Stimulated activated CD4-positive, alpha-beta T cell treated with anti-CD3 and anti-CD28 coated beads, TNF-alpha, amount 100 ng/mL, for 4 hours (primary cell): Measurements from ENCODE around the gene INTS1.

ENCODE experiments used
- DNase-seq, 3 experiments: peaks; one replicate each; pipeline ENCODE4 v3.0.0-alpha.2; 2020; ENCODE audit warnings: low read depth in 3 of 3

INTS1 gene

DNA sequence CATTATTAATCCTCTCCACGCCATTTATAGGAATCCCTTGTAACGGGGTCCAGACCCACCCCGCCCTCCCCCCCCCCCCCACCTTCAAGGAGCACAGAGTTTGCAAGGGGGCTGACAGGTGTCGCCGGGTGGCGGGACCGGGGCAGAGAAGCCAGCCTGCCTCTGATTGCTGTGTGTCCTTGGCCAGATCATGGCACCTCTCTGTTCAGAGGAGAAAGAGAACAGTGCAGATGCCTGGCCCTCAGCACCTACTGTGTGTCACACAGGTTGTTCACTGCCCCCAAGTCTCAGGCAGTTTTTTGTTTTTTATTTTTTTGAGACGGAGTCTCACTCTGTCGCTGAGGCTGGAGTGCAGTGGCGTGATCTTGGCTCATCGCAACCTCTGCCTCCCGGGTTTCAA lies 39.5 kb downstream of the INTS1 start:
- no peak for DNase-seq

DNA sequence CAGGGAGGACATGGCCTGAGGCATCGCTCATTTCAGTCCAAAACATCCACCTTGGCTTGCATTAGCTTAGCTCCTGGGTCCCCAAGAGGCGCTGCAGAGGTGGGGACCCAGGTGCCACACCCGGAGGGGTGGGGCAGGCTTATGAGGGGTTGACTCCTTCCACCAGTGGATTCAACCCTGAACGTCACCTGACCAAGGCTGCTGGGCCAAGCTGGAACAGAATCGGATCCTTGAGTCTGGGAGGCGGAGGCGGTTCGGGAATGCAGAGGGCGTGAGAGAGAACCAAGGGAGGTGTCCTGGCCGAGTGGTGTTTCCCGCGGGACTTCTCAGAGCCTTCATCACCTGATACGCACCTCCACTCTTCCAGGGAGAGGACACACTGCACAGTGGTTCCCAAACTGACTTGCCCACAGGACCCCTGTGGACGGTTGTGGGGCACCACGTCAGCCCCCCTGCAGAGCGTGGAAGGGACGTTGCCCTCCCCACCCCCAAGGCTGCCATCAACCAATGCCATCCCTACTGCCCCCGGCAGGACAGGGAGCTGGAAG lies 40.4 kb downstream of the INTS1 start:
- no peak for DNase-seq

DNA sequence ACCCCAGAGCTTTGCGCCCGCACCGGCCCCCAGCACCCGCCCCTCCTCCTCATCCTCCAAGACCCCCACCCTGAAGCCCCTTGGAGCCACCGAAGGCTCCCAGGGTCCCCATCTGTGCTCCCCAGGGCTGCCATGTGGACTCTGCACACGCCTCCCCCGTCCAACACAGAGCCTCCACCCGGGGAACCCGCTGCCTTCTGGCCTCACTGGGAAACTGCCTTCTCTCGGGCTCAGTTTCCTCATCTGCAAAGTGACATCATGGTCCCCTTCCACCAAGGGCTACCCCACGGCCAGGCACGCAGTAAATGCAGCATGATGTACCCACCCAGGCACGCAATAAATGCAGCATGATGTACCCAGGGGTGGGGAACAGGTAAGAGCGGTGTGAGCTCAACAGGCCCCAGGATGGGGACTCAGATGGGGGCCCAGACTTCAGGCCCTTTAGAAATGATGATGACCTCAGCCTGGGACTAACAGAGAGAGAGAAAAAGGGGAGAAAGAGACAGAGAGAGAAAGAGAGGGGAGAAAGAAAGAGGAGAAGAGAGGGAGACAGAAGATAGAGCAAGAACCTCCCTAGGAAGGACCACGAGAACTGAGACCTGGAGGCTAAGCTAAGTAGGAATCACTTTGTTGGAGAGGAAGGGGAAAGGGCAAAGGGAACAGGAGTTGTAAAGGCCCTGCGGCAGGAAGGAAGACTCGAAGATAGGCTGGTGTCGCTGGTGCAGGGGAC lies 42.4 kb downstream of the INTS1 start:
- no peak for DNase-seq

DNA sequence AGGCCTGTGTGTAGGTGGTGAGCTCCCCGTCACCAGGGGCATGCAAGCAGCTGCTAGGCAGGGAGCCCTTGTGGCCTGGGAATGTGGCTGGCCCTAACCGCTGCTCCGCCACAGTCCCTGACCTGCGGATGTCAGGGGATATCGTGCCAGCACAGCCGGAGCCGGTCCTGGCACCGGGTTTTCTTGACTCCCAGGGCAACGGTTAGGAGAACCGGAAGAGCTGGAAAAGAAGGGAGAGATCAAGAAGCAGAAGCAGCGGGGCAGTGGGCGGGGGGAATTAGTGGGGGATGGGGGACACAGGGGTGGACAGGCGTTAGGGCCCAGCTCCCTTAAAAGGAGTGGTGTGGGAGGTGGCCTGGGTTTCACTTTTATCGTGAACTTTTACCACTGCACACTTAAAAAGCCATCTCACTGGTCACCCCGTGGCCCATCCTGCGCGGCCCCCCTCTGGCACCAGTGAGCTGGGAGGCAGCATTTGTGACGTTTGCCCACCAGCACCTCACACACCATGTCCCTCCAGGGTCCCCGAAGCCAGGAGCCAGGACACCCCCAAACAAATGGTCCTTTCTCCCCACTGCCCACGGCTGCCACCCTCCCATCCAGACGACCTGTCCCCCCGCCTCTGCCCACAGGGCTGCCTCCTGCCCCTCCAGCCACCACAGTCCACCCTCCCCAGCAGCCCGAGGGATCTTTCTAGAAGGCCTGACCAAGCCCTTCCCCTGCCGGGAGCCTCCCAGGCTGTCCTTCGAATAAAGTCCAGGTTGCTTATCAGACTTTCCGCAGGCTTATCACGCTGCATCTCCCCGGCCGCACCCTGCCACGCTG lies 43.2 kb downstream of the INTS1 start:
- DNase-seq, result no peak

DNA sequence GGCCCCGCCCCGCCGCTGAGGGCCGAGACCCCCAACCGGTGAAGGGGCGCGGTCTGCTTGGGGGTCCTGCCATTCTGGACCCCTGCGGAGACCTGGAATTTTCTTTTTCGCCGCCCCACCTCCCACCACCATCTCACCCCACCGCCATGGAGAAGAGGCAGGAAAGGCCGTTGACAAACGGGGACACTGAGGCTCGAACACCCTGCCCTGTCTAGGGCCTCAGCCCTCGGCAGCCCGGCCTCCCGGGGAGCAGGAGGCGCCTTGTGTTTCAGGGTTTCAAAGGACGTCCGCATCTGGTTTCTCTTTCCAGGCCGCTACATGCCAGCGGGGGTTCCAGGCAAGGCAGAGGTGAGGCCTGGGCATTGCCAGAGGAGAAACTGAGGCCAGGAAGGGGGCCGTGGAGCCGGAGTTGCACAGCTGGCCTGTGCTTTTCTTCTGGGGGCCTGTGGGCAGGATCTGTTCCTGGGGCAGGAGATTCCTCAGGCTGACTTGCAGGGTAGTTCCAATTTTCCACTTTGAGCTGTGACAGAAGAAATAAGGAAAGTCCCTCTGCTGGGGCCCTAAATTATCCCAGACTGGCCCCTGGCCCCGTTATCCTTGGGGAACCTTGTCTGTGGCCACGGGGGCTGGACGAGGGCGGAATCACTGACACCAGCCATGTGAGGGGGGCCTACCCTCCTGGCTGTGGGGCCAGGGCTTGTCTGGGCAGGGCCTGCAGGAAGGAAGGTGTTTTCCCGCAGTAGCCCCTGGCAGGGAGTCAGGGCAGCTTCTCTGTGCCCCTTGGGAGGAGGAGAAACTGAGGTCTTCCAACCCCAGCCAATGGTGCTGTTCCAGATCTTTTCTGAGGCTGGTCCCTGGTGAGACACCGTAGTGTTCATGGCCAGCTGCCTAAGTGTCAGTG lies 44.0 kb downstream of the INTS1 start:
- peak in 1 of 3 experiments; percentile 11 for DNase-seq

DNA sequence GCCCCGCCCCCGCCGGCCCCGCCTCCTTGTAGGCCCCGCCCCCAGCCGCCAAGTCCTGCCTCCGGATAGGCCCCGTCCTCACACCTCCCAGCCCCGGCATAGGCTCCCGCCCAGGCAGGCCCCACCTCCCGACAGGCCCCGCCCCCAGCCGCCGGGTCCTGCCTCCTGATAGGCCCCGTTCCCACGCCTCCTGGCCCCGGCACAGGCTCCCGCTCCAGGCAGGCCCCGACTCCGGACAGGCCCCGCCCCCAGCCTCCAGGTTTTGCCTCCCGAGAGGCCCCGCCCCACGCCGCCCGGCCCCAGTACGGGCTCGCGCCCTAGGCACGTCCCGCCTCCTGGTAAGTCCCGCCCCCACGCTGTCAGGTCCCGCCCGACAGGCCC lies 44.7 kb downstream of the INTS1 start:
- peak; percentile 94 to 98 (median 97) for DNase-seq

DNA sequence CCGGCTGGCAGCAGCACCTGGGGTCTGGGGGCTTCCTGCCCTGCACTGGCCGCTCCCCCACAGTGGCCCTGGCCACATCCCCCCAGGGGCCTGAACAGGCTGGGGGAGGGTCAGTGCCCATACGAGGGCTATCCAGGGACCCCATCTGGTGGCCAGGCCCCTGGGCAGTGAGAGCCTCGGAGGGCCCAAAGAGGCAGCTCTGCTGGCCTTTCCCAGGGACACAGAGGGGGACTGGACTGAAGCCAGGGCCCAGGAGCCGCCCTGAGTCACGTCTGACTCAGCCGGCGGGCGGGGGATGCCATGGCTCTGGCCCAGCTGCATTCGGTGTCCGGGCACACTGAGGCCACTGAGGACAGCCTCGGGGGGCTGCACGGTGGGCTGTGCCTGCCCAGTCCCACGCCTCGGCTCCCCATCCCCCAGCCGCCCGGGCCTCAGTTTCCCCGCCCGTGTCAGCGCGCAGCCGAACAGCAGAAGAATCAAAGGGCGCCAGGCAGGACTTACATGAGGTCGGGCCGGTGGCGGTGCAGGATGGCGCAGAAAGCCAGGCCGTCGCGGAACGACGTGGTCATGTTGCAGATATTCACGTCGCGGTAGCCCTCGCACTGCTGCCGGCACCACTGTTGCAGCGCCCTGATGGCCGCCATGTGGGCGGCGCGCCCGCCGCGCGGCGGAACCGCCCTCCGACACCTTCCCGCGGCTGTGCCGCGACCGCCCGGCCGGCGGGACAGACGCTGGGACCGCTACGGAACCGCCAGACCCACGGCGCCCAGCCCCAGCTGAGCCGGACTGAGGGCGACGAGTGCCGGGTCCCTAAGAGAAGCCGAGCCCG lies 45.3 kb downstream of the INTS1 start, which contains the start of gene MICALL2:
MICALL2 (minus strand) TSS at position 788 of the 829 bp plus-strand sequence; CDS start at position 644, 144 bp downstream.
- no peak for DNase-seq

DNA sequence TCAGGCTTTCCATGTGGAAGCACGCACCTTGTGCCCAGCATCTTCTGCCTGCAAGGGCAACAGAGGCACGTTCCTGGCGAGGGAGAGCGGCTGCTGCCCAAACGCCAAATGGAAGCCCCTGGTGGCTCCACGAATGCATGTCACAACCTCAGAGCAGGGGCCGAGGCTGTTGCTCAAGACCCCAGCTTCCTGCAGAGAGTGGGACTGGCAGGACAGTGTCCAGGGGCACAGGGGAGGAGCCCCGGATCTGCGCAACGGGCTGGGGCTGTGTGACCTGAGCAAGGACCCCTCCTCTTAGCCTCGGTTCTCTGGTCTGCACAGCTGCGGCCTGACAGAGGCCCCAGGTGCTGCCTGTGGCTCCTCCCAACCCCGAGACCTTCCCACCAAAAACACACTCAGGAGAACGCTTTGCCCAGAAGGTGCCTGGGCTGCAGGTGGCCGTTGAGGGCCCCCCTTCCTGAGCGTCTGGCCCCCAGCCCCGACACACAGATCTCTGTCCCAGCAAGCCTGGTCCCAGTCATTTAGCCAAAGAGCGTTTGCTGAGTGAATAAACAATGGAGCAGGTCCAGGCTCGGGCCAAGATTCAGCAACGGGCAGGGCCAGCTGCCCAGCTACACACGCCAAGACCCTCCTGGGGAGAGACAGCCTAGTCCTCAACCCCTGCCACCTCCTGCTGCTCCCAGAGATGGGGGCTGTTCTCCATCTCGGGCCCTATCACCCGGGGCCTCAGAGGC lies 46.1 kb downstream of the INTS1 start:
- DNase-seq, result no peak

DNA sequence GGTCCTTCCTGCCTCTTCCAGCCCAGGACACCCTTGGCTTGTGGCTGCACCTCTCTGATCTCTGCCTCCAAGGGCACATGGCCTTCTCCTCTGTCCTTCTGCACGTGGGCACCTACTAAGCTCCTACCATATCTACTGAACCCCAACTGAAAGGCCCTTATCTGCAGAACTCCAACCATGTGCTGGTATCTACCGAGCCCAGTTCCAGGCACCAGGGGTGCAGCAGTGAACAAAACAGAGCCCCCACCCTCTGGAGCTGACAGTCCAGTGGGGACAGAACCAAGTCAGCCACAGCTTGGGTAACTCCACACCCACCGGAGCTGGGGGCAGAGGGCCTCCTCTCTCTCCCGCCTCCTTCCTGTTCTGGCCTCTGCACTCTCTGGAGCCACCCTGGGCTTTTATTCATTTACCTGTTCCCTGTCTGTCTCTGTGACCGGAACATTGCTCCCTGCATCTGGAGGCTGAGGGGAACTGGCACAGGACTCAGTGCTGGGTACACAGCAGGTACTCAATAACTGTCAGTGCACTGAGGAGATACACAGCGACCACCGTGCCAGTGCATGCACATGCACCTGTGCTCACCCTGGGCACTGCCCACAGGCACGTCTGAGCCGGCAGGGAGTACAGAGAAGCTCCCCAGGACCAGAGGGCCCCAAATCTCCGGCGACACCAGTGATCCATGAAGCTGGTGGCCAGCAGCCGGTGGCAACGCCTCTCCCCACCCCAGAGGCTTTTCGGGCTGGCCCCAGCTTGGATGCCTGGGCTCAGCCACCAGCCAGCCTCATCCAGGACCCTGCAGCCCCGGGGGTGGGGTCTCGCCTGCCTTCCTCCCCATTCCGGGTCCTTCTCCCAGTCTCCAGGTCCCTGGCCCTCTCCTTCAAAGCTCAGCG lies 46.9 kb downstream of the INTS1 start:
- DNase-seq, result no peak

DNA sequence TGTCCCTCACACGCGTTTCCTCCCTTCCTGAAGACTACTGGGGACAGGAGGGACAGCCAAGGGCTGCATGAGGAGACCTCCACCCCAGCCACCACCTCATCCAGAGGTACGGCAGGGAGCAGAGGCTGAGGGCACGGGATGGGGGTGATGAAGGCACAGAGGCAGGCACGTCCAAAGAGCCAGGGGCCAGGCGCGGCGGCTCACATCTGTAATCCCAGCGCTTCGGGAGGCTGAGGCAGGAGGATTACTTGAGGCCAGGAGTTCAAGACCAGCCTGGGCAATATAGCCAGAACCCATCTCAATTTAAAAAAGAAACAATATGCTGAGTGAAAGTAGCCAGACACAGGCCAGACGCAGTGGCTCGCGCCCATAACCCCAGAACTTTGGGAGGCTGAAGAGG lies 48.2 kb downstream of the INTS1 start:
- no peak for DNase-seq

DNA sequence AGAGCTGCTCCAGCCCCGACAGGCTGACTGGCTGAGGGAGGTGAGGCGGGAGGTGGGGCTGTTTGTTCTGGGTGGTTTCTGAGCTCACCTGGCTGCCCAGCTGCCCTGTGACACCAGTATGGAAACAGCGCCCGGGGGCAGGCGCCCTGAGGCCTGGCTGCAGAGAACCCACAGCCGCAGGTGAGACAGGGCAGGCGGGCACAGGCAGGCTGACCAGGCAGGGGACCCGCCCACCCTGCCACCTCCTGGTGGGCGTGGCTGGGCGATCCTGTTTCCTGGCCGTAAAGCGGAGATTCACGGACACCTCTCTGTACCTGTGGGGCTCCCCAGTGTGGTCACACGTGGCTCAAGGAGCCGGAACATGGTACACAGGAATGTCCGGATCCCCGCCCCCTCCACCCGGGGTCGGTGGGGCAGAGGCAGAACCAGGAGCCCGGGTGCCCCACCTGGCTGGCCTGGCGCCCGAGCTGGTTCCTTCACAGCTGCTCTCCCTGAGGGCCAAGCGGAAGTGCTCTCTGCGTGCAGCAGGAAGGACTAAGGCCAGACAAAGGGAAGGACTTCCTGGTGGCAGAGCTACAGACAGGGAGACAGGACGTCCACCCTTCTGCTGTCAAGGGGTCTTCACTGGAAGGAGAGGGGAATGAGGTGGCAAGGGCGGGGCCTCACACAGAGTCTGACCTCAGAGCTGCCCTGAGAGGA lies 48.8 kb downstream of the INTS1 start:
- DNase-seq, result no peak

DNA sequence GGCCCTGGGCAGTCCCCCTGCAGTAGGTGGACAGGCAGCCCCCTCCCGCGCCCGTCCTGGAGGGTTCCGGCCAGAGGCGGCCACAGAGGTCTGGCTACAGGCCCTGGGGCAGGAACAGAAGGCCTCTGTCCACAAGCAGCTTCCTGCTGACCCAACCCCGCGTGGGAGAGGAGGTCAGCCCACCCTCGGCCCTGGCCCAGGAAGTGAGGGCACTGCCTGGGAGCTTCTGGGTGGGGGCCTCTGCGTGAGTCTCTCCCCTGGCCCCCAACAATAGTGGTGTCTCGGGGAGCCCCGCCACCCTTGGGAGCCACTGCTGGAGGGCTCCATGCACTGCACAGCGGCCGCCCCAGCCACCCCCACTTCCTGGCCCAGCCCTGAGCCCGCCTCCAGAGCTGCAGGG lies 49.6 kb downstream of the INTS1 start:
- no peak for DNase-seq

DNA sequence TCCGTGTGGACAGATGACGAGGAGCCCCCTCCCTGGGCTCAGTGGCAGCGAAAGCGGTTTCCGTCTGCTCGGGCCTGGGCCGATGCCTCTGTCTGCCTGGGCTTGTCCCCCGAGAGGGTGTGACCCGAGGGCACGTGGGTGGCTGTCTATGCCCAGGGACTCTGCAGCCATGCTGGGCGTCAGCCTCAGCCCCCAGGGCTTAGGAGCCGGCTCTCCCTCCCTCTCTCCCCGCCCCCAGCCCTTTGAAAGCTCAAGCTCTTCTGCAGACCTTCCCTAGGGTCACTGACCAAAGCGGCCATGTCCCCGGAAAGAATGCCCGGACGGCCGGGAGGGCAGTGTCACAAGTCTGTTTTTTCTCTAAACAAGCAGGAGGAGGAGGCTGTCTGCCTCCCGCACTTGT lies 52.0 kb downstream of the INTS1 start:
- no peak for DNase-seq

DNA sequence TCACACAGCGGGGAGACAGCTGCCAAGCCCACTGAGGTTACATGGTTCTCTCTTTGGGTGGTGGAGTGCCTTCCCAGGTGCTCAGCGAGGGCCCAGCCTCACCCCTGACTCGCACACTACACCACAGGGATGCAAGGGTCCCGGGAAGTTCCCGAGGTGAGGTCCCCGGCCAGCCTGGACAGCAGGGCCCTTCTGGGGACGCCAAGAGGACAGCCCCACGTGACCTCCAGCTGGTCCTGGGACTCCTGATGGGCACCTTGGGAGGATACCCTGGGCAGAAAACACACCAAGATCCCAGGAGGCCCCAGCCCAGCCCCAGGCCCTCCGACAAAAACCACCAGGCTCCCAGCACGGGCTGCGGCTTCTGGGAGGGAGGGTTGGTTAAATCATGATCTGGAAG lies 53.2 kb downstream of the INTS1 start:
- no peak for DNase-seq

DNA sequence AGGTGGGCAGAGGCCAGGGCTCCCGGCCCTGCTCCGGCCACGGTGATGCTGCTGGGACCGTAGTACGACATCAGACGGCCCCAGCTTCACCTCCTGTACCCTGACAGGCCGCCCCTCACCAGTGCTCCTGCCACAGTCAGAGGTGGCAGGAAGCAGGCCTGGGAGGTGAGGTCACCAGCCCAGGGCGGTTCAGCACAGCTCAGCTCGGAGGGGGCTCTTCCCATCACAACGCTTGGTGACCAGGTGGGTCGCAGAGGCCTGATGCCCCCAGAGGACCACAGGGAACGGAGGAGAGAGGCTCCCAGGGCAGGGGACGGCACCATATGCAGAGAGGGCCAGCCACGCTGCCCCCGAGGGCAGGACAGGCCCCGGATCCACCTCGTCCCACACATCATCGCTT lies 53.8 kb downstream of the INTS1 start:
- DNase-seq, result no peak

DNA sequence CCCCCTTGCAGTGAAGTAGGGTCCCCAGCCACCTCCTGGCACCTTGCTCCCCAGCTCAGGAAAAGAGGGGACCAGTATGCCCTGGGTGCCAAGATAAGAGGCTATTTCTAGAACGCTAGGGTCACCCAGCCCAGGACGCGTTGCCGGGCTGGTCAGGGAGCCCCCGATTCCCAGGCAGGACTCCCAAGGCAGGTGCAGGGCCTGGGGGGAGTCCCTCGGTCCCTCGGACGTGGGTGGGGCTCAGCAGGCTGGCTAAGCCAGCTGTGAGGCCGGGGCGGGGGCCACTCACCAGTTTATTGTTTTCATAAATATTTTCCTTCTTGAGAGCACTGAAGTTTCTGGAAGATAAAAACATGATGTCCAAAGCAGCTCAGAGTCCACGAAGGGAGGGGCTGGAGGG lies 54.2 kb downstream of the INTS1 start:
- no peak for DNase-seq

DNA sequence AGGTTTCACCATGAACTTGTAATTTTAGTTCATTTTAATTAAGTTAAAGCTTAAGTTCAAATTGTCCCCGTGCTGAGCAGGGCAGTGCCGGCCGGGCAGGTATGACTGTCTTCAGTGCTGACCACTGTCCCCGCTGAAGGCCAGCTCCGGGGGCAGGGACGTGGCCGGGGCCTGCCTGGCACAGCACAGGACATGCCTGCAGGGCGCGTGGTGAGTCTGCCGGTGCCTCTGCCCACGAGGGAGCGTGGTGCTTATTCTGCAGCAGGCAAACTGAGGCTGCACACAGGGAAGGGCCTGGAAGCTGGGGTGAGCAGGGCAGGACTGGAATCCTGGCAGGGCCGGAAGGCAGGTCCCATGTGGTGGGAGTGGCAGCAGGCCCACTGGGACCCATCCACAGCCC lies 54.7 kb downstream of the INTS1 start:
- no peak for DNase-seq

DNA sequence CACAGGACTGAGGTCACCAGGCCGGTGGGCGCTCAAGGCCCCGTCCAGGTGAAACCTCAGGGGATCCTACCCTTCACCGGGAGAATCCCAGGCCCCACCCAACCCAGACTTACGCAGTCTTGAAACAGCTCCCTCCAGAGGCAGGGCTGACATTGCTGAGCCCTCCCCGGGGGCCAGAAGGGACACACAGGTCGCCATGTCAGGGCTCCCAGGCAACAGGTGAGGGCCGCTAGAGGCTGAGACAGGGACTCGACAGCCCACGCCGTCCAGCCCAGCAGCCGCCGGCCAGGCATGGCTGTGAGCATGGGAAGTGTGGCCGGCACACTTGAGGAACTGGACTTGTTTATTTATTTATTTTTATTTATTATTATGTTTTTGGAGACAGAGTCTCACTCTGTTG lies 55.2 kb downstream of the INTS1 start:
- no peak for DNase-seq
